GM19099 (cell line): ENCODE measurements around the gene CDNF.

Source experiments
- POLR2A ChIP-seq: IDR thresholded peaks from 3 replicates; pipeline ENCODE4 v1.6.1; 2011; ENCODE audit warnings: low read depth; ENCODE audit not compliant: insufficient read length; ENCODE audit errors: extremely low read depth

CDNF gene

GRCh38 chr10:14852236-14852635 lies 14.4 kb upstream of the CDNF start:
- no peak for TF ChIP-seq POLR2A

GRCh38 chr10:14844948-14845347 lies 7.1 kb upstream of the CDNF start:
- no peak for TF ChIP-seq POLR2A

GRCh38 chr10:14843327-14843988 lies 5.6 kb upstream of the CDNF start:
- TF ChIP-seq POLR2A, result no peak

GRCh38 chr10:14840178-14840577 lies 2.3 kb upstream of the CDNF start:
- no peak for TF ChIP-seq POLR2A

- no peak for TF ChIP-seq POLR2A
Measured at GRCh38 chr10:14839305-14839695, 1.5 kb upstream of the CDNF start.

GRCh38 chr10:14838582-14839304 lies 906 bp upstream of the CDNF start:
- no peak for TF ChIP-seq POLR2A

GRCh38 chr10:14837003-14837756 lies 657 bp downstream of the CDNF start:
- TF ChIP-seq POLR2A, result no peak

GRCh38 chr10:14836208-14836607 lies 1.6 kb downstream of the CDNF start:
- no peak for TF ChIP-seq POLR2A

GRCh38 chr10:14833106-14833505 lies 4.7 kb downstream of the CDNF start:
- no peak for TF ChIP-seq POLR2A

GRCh38 chr10:14826076-14826829 lies 11.6 kb downstream of the CDNF start:
- no peak for TF ChIP-seq POLR2A

GRCh38 chr10:14823966-14824365 lies 13.9 kb downstream of the CDNF start:
- no peak for TF ChIP-seq POLR2A

- no peak for TF ChIP-seq POLR2A
Measured at GRCh38 chr10:14822879-14823755, 14.7 kb downstream of the CDNF start.

- TF ChIP-seq POLR2A, result no peak
Measured at GRCh38 chr10:14821635-14822375, 16.0 kb downstream of the CDNF start.
